Loucy (cell line): ENCODE measurements around the gene PIKFYVE.
A peak's percentile ranks its signal among the peaks of the same experiment; 100 is the strongest.

ENCODE experiments used
- H2AFZ ChIP-seq: fragments of 200-600 bp; sonication (generic); 2 replicates; pipeline ENCODE4 v1.6.0; 2016; ENCODE audit warnings: antibody characterized with exemption, mild to moderate bottlenecking, low read length, moderate library complexity
- H3F3A ChIP-seq: fragments of 200-600 bp; 2 replicates; pipeline ENCODE4 v1.6.0; 2016; ENCODE audit warnings: antibody characterized with exemption, low read depth, mild to moderate bottlenecking
- H3K27me3 ChIP-seq: fragments of 200-600 bp; sonication (generic); 2 replicates; pipeline ENCODE4 v1.6.1; 2014; ENCODE audit warnings: low read length, mild to moderate bottlenecking; ENCODE audit not compliant: insufficient read depth, poor library complexity, severe bottlenecking
- H3K36me3 ChIP-seq: fragments of 200-600 bp; sonication (generic); 2 replicates; pipeline ENCODE4 v1.6.1; 2016; ENCODE audit warnings: low read length; ENCODE audit not compliant: insufficient read depth
- H3K4me1 ChIP-seq: fragments of 200-600 bp; sonication (generic); 2 replicates; pipeline ENCODE4 v1.5.1; 2014; ENCODE audit warnings: low read length, mild to moderate bottlenecking; ENCODE audit not compliant: insufficient read depth, poor library complexity, severe bottlenecking
- H3K4me2 ChIP-seq: fragments of 200-600 bp; sonication (generic); 2 replicates; pipeline ENCODE4 v1.6.0; 2014; ENCODE audit warnings: antibody characterized with exemption, low read length, low read depth, mild to moderate bottlenecking; ENCODE audit not compliant: poor library complexity, severe bottlenecking
- H3K4me3 ChIP-seq: fragments of 200-600 bp; sonication (generic); 2 replicates; pipeline ENCODE4 v1.5.1; 2014; ENCODE audit warnings: low read length, mild to moderate bottlenecking, mixed read lengths; ENCODE audit not compliant: poor library complexity, severe bottlenecking
- H3K79me2 ChIP-seq: fragments of 200-600 bp; sonication (generic); 2 replicates; pipeline ENCODE4 v1.6.1; 2014; ENCODE audit warnings: low read length; ENCODE audit not compliant: insufficient read depth
- H3K9ac ChIP-seq: fragments of 200-600 bp; sonication (generic); 2 replicates; pipeline ENCODE4 v1.6.0; 2014; ENCODE audit warnings: mild to moderate bottlenecking, low read depth, low read length, moderate library complexity; ENCODE audit not compliant: poor library complexity, severe bottlenecking
- H3K9me2 ChIP-seq: fragments of 200-600 bp; sonication (generic); replicated peaks from 2 replicates; pipeline ENCODE4 v1.6.1; 2016; ENCODE audit warnings: low read depth, low read length, mixed read lengths
- H3K9me3 ChIP-seq: fragments of 200-600 bp; sonication (generic); 2 replicates; pipeline ENCODE4 v1.6.1; 2014; ENCODE audit warnings: mild to moderate bottlenecking, antibody characterized with exemption, low read length, low read depth; ENCODE audit not compliant: insufficient read depth
- H4K20me1 ChIP-seq: fragments of 200-600 bp; sonication (generic); 2 replicates; pipeline ENCODE4 v1.6.0; 2014; ENCODE audit warnings: antibody characterized with exemption, low read length, mild to moderate bottlenecking; ENCODE audit not compliant: insufficient read depth, poor library complexity, severe bottlenecking
- EZH2phosphoT487 ChIP-seq: fragments of 200-600 bp; IDR thresholded peaks from 2 replicates; pipeline ENCODE4 v1.6.1; 2018; ENCODE audit warnings: antibody characterized with exemption, mild to moderate bottlenecking, moderate library complexity, borderline replicate concordance
- TF ChIP-seq, protein P1 (sequence below): fragments of 200-600 bp; sonication (generic); conservative IDR thresholded peaks from 2 replicates; pipeline ENCODE4 v1.5.1; 2014; ENCODE audit warnings: mild to moderate bottlenecking, antibody characterized with exemption, low read length

Gene PIKFYVE

DNA sequence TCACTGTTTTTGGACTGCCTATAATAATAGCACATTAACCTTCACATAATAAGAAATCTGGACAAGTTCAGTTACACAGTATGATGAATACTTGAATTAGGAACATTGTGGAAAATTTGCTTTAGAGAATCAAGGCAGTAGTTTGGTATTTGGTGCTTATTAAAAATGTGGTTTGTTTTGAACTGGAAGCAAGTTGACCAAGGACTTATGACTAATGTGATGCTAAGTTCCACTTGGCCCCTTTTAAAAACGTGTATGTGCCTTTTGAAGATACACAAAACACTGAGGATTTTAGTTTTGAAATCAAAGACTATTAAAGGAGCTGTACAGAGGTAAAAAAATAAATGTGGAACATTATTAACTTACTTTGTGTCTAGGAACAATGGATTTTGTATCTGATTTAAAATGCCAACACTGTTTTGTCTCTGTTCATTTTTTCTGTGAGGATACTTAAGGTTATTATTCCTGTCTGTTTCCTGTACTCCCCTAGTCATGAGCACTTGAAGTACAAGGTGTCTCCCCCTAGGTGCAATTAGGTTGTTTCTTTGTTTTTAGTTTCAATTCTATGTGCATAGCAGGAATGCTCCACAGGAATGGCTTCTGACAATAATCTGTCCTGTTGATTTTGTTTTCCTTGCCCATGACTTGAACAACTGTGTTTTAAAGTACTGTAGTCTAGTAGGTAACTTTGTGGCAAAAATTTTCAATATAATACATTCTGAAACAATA lies 91.0 kb downstream of the PIKFYVE start:
- Histone ChIP-seq H3K9me2 (no peaks in the 10 kb centered on the region), H3K9me3 (no peaks in the 10 kb centered on the region), H2AFZ (no peak overlapping the region), H3K36me3 (peaks cover 38% of the 10 kb centered on the region), H3K79me2 (no peaks in the 10 kb centered on the region), H3K27me3 (no peaks in the 10 kb centered on the region), H3K9ac (no peak overlapping the region), H3K4me2 (peak overlapping the region; percentile 4), H3F3A (no peaks in the 10 kb centered on the region), H4K20me1 (no peaks in the 10 kb centered on the region), H3K4me3 (no peak overlapping the region), H3K4me1 (peaks cover 10% of the 10 kb centered on the region)
- TF ChIP-seq, protein P1, sequence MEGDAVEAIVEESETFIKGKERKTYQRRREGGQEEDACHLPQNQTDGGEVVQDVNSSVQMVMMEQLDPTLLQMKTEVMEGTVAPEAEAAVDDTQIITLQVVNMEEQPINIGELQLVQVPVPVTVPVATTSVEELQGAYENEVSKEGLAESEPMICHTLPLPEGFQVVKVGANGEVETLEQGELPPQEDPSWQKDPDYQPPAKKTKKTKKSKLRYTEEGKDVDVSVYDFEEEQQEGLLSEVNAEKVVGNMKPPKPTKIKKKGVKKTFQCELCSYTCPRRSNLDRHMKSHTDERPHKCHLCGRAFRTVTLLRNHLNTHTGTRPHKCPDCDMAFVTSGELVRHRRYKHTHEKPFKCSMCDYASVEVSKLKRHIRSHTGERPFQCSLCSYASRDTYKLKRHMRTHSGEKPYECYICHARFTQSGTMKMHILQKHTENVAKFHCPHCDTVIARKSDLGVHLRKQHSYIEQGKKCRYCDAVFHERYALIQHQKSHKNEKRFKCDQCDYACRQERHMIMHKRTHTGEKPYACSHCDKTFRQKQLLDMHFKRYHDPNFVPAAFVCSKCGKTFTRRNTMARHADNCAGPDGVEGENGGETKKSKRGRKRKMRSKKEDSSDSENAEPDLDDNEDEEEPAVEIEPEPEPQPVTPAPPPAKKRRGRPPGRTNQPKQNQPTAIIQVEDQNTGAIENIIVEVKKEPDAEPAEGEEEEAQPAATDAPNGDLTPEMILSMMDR, result peak; percentile 53
- TF ChIP-seq EZH2phosphoT487, result no peak

DNA sequence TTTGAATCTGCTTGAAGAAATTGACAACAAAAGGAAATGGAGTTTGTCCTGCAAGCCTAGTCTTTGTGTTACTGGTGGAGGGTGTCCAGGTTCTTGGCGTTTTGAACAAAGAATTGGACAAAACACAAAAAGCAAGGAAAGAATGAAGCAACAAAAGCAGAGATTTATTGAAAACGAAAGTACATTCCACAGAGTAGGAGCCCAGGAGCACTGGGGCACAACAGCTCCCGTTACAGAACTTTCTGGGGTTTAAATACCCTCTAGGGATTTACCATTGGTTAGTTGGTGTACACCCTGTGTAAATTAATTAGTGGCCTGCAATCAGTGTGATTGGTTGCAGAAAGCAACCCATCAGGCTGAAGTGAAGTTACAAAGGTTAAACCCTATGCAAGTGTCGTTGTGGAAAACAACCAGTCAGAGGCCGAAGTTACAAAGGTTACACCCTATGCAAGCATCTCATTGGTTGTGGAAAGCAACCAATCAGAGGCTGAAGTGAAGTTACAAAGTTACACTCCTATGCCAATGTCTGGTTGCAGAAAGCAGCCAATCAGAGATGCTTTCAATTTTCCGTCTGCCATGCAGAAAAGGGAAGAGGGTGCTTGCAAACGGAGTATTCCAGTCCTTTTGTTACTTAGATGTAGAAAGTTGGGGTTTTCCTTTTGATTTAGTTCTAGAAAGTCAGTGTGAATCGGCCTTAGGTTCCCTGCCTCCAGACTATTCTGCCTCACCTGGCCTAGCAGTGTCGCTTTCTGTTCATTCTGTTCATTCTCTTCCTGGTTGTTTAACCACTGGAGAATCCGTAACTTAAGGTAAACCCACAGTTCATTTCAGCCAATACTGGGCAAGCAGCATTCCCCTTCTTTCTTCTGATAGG lies 92.9 kb downstream of the PIKFYVE start:
- peaks cover 19% of the 10 kb centered on the region; the same call in 1 of the 2 replicates for H3K36me3 ChIP-seq
- no peaks in the 10 kb centered on the region for H4K20me1 ChIP-seq
- TF ChIP-seq, protein P1, result no peak
- no peaks in the 10 kb centered on the region for H3K9me3 ChIP-seq
- H3K9me2 ChIP-seq, result no peaks in the 10 kb centered on the region
- no peak overlapping the region for H2AFZ ChIP-seq
- H3K4me1 ChIP-seq, result peaks cover 25% of the 10 kb centered on the region
- no peak overlapping the region for H3K4me2 ChIP-seq
- H3K27me3 ChIP-seq, result no peaks in the 10 kb centered on the region
- H3K4me3 ChIP-seq, result no peak overlapping the region
- peaks cover 5% of the 10 kb centered on the region for H3F3A ChIP-seq
- H3K79me2 ChIP-seq, result no peaks in the 10 kb centered on the region
- no peak overlapping the region for H3K9ac ChIP-seq

DNA sequence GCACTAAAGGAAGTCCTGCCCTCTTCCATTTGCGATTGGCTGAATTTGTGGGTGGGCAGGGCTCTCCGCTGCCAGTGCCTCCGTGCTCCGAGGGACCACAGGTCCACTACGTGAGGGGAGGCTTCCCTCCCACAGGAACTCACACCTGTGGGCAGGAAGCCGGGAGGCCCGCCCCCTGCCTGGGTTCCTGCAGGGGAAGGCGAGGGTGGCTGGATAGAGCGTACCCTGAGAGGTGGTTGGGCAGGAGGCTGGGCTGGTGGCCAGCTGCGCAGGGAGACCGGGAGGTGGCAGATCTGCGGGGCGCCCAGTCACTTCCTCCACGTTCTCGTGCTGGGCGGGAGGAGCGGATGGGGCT lies 93.6 kb downstream of the PIKFYVE start:
- H3K36me3 ChIP-seq, result peaks cover 13% of the 10 kb centered on the region; the same call in 1 of the 2 replicates
- H2AFZ ChIP-seq, result no peak overlapping the region
- H3K4me2 ChIP-seq, result no peak overlapping the region
- no peaks in the 10 kb centered on the region for H3K27me3 ChIP-seq
- no peak overlapping the region for H3K9ac ChIP-seq
- peaks cover 27% of the 10 kb centered on the region for H3K4me1 ChIP-seq
- no peak overlapping the region for H3K4me3 ChIP-seq
- no peaks in the 10 kb centered on the region for H3K9me3 ChIP-seq
- TF ChIP-seq EZH2phosphoT487, result no peak
- TF ChIP-seq, protein P1, result no peak
- H3F3A ChIP-seq, result peaks cover 5% of the 10 kb centered on the region
- H3K79me2 ChIP-seq, result no peaks in the 10 kb centered on the region
- H4K20me1 ChIP-seq, result no peaks in the 10 kb centered on the region
- no peaks in the 10 kb centered on the region for H3K9me2 ChIP-seq
